Lower leg skin (tissue), 3 donors: ENCODE results near the gene AFF2.

Experiments
- CTCF ChIP-seq, 3 donors: fragments of 450-650 bp; IDR thresholded peaks; one replicate each; pipeline ENCODE4 v1.5.1; 2016; ENCODE audit warnings: antibody characterized with exemption in 3 of 3, mild to moderate bottlenecking in 3 of 3, moderate library complexity in 2 of 3
- POLR2A ChIP-seq, 2 donors: fragments of 450-650 bp; IDR thresholded peaks; one replicate each; pipeline ENCODE4 v1.6.1; 2016 to 2017; ENCODE audit warnings: antibody characterized with exemption in 2 of 2, mild to moderate bottlenecking in 1 of 2, moderate library complexity in 1 of 2

DNA sequence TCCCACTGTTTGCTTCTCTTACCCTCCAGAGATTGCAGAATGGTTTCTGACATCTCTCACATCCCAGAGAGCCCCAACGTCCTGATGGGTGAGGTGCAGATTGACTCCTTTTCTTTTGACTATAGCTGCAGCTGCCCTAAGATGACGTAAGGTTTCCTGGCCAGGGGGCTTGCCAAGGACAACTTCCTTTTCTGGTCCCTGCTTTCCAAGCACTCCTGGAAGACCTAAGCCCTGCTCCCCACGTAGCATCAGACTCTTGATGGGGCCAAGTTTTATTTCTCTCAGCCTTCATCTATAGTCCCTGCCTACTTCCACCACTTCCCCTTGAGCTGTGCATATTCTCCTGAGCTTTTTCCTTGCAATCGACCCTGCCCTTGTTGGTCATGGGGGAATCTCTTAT is 507.0 kb downstream of the AFF2 start:
- TF ChIP-seq CTCF (IDR thresholded peaks at IDR 0.05) = no peak
- TF ChIP-seq POLR2A (IDR thresholded peaks at IDR 0.05) = no peak
